Embryonic facial prominence (tissue), 1 donor: Measurements from ENCODE around the gene DOLPP1.

Experiments used
- DNase-seq: peaks from one replicate; pipeline ENCODE4 v3.0.0-alpha.2; 2016; ENCODE audit errors: extremely low spot score

Gene DOLPP1

GRCh38 chr9:129094387-129095169 is 13.7 kb downstream of the DOLPP1 start:
- no peak for DNase-seq

GRCh38 chr9:129095170-129095667 is 14.3 kb downstream of the DOLPP1 start:
- DNase-seq = no peak

DNA sequence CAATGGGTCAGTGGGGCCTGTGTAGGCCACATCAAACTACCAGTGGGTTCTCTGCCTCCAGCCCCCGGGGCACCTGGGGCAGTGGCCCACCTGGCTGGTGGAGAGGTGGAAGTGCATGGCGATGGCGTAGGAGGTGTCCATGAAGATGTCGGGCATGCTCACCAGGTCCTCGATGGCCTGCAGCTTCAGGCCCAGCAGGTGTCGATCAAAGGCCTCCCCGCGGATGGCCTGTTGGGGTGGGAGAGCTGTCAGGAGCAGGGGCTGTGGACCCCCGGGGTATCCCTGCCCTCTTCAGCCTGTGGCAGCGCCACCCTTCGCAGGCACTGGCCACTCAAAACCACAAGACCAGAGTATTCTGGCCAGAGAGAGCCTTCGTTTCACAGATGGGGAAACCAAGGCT is 15.0 kb downstream of the DOLPP1 start:
- DNase-seq = no peak

DNA sequence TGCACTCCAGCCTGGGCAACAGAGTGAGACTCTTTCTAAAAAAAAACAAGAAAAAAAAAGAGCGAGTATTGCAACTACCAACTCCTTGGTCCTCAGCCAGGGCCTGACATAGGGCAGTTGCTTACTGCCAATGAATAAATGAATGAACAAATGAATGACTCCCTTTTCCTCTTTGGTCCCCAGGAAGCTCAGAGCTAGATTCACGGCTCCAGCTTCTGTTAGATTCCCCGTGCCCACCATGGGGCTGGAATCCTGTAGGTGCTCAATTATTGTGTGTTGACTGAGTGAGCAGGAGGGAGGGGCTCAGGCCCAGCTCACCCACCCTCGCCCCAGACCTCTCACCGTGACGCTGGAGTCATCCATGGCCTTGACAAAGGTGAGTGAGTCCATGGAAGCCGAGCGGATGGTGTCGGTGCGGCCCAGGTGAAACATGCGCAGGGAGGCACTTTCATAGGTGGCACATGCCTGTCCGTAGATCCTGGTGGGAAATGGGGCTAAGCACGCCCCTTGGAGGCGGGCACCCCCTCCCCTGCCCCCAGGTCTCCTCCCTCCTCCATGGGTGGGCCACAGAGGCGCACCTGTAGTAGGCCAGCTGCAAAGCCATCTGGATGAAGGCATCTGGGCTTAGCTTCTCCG is 16.9 kb downstream of the DOLPP1 start:
- DNase-seq = no peak

DNA sequence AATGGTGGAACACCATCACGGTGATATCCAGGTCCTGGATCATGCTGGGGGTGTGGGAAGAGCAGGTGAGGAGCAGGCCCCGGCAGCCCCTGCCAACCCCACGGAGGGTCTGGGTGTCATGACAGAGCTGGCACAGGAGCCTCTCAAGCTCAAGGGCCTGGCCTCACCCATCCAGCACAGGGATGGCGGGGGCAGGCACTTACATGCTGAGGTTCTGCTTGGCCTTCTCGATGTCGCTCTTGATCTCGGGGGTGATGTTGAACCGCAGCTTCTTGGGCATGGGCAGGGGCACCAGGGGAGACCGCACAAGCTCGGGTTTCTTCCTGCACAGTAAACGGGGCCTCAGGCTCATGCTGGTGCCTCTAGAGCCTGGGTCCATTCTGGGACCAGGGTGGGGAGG is 17.4 kb downstream of the DOLPP1 start:
- no peak for DNase-seq

DNA sequence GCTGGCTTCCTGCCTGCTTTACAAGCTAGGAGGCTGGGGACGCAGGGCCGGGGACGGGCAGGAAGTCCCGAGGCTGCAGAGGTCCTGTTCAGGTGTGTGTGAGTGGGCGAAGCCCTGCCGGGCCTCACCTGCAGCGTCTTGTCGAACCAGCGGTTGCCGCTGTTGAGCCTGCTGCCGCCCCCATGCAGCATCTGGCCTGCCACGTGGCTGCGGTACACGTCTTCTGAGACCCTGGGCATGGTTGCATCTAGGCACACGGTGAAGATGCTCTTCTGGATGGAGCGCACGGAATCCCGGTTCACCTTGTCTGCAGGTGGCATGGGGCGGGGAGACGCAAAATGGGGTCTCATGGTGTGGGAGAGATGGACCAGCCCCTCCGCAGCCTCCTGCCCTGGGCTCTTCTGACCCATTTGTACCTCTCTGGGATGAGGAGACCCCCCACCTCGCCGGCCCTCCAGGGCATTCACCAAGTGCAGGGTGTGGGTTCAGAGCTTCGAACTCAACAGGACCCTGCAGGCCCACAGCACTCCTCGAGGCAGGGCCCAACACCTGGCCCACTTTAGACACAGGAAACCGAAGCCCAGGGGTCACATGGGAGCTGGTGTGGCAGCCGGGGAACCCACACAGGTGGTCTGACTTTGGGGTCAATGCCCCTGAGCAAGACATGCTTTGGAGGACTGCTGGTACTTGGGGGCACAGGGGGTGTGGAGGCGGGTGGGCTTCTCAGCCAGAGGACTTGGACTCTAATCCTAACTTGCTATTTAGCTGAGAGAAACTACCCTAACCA is 19.7 kb downstream of the DOLPP1 start:
- no peak for DNase-seq

DNA sequence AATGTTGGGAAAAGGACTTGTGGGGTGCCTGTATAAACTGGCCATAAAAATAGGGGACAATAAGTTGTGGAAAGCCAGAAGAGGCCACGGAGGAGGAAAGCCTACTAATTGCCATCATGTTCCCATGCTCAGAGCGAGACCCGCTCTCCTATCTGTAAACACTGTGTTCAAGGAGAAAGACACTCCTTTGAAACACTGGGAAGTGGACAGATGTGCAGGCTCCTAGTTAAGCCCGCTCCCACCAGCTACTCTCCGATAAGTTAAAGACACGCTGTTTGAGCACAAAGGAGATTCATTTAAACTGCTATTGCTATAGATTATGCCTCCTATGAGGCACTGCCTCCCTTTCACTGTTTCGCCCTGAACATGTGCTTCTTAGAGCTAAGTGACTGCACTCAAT is 20.4 kb downstream of the DOLPP1 start:
- DNase-seq = no peak

DNA sequence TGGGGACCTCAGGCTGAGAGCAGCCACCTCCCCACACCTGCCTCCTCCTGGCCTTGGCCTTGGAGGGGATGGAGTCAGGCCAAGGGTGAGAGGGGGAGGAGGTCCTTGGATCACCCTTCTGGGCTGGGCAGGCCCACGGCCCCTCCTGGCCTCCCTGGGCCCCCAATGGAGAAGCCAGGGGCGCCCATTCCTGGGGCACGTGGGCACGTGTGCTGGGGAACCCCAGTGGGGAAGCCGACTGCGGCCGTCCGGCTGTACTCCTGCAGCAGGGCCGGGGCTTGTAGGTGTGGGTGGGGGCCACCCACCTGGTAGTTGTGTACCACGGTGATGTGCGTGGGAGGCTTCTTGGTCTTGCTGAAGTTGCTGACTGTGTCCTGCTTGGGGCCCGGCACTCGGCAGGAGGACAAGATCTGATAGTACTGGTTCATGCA is 21.2 kb downstream of the DOLPP1 start:
- no peak for DNase-seq

DNA sequence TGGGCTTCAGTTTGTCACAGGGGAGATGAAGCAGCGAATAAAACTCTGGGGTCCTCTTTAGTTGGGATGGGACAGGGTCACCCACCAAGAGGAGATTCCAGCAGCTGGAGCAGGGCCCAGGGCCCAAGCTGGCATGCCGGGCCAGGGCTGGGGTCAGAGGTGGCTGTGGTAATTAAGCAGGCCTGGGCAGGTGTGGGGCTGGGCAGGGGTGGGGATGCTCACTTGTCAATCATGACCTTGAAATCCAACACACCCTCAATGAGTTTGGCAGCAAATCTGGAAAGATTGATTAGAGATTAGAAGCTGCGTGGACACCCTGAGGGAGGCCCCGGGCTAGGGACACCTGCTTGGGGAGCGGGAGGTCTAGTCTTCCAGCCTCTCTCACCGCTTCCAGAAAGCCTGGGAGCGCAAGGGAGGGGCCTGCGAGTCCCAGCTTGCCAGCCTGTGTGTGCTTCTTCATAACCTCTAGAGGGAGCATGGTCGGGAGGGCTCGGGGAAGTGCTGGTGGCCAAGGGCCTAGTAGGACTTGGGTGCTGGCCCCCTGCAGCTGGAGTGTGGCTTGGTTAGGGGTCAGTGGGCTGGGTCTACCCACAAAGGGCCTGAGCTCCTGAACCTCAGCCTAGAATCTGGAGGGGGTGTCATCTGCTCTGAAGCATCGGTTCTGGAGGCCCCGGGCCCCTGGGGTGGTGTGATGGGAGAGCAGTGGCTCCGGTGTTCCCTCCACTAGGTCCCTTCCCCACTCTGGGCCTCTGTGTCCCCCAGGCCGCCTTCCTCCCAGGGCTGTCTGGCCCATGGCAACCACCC is 22.1 kb downstream of the DOLPP1 start:
- no peak for DNase-seq

GRCh38 chr9:129103595-129103965 is 22.7 kb downstream of the DOLPP1 start:
- DNase-seq = no peak

DNA sequence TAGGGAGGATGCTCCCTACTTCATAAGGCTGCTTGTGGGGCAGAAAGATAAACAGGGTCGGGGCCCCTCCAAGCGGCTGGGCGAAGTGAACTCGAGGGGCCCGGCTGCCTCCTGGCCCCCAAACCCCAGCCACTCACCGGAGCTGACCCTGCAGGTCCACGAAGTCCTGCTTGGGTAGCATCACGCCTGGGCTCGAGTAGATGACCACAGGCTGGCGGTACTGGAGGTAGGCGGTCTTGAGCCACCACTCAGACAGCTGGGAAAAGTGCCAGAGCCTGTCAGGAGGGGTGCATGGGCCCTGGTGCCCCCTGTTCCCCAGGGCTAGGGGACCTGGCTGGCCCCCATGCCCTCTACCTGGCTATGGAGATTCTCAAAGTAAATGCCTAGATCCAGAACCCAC is 23.1 kb downstream of the DOLPP1 start:
- DNase-seq = no peak

DNA sequence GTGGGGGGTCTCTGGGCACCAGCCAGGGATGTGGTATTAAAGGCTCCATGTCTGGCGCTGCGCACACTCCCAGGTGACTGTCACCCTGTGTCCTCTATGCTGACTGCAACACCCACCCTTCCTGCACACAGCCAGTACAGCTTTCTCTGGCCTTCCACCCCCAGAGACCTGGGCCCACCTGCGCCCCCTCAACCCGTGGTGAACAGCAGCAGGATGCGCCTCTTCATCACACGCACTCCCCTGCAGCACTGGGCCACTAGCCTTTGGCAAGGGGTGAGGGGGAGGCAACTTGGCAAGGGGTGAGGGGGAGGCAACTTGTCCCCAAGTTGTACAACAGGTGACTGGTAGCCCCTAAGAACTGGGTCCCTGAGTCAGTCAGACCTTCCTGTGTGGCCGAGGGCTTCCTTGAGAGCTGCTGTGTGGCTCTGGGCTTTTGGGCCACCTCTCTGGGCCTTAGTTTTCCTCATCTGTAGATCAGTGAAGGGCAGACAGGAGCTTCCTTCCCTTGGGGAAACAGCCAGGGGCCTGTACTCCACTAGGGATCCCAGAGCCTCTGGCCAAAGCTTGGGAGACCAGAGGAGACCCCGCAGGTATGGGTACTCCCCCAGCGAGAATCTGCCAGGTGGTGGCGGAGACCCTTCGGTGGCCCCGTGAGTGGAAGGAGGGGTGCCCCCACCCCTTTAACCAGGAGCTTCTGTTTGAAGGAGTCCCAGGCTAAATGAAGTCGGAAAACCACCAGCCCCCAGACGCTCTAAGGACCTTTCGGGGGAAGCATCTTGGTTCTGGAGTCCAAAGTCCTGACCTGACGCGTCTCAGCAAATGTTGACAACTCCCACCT is 25.2 kb downstream of the DOLPP1 start:
- DNase-seq = no peak

GRCh38 chr9:129107651-129108050 is 26.7 kb downstream of the DOLPP1 start:
- DNase-seq = no peak

DNA sequence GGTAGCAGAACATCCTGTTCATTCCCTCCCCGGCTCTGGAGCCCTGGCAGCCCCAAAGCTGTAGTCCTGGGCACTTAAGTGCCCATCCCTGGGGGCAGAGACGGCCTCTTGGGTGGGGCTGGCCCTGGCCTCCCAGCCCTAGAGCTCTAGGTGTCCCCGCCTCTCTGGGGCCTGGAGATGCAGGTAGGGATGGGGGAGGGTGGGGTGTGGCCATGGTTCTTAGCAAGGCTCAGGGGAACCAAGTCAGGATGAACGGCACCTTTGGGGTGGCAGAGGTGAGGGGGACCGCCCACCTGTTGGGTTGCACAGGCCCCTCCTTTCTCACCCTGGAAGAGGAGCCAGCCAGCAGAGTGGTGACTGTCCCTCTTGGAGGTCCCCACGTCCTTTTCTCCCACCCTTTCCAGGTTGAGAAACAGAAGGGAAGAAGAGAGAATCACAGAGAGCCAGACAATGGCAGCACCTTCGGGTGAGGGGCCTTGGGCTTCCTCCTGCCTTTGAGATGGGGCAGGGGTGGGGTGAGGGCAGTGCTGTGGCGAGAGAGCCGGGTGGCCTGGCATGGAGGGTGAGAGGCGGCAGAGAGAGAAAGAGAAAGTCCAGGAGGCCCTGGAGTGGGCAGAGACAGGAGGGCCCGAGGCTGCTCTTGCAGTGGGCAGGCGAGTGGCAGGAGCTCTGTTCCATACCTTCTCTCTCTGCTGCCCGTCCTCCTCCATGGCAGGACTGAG is 27.3 kb downstream of the DOLPP1 start:
- no peak for DNase-seq

DNA sequence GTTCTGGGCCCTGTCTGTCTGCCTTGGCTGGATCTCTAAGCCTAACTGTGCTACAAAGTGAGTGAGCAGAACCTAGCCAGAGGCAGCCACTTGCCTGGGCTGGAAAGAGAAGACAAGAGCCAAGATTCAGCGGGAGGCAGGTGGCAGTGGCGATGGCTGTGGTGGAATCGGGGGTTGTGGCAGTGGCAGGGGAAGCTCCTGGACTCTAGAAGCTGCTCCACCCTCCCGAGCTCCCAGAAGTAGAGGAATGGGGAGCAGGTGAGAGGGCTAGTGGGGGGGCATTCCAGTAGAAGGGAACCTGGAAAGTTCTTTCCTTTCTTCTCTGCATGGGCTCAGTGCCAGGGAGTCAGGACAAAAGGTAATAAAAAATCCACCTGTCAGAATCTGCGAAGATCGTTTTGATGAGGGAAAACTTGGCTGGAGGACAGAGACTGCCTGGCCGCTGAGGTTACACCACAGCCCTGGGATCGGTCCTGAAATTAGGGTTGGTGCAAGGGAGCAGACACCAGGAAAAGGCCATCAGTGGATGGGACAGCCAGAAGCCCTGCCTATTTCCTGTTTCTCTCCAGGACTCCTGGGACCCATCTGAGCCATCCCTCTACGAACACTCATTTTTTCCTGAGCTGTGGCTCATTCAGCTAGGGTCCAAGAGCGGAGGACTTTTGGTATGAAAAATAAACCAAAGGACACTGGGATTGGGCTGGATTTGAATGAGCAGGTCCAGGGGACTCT is 28.1 kb downstream of the DOLPP1 start:
- no peak for DNase-seq

GRCh38 chr9:129109537-129109903 is 28.6 kb downstream of the DOLPP1 start:
- DNase-seq = no peak

- no peak for DNase-seq
Measured at GRCh38 chr9:129109952-129110739, 29.2 kb downstream of the DOLPP1 start.

DNA sequence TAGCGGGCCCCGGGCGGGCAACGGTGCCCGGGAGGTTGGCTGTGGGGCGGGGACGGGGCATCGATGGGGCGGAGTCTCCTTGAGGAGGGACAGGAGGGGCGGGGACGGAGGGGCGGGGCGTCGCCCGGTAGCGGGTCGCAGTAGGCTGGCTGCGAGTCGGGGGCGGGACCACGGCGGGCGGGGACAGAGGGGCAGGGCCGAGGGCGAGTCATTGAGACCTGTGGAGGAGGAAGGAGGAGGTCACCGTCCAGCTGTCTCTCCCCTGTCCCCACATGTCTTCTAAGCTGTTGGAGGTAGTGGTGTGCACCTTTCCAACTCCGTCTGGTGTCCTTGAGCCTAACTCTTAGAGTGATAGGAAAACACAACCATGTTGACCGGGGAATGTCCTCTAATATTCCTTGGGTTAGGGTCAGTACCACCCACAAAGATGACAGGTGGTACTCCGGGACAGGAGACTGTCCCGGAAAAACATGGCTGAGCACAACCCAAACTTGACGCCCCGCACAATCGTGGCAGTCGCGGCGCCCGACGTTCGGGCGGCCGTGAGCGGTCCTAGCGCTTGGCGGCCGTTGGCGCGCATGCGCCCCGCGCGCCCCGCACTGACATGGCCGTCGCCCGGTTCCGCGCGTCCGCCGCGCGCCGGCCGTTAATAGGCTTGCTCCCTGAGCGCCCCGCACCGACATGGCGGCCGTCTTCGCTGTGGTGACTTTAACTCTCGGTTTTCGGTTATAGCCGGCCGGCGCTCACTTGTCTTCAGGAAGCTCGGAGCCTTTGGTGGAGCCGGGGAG is 30.0 kb downstream of the DOLPP1 start, which contains the start of the genes CRAT and PTPA:
CRAT (minus strand) TSS at position 54 of the 788 bp plus-strand sequence. CDS start 284 bp downstream, outside the sequence.
PTPA (plus strand) TSS at position 676 of the 788 bp plus-strand sequence. CDS start 186 bp downstream, outside the sequence.
- DNase-seq = peak; percentile 81
